HG03280 (cell line): Measurements from ENCODE around the gene ADAMTS14.

Experiments
- ATAC-seq: cut with Tn5 transposase; IDR thresholded peaks from one replicate; pipeline ENCODE4 v1.9.1; 2021; ENCODE audit warnings: mild to moderate bottlenecking, moderate library complexity; ENCODE audit not compliant: unreplicated experiment

The ADAMTS14 gene

DNA sequence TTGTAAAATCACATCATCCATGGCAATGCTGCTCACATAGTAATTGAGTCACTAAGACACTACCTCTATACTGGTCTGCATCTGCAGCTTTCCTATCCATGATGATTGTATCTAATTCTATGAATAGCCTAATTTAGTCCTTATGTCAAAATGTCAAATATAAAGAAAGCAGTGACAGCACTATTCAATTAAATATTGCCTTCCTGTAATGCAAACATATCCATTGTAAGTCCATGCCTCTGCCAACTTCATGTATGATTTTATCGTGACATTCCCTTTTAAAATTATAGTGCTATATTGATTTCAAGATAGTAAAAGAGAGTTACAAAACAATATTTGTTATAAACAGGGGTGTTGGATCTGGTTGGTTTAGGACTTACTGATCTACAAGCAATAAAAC, 138.7 kb downstream of the ADAMTS14 start:
- ATAC-seq = no peak

DNA sequence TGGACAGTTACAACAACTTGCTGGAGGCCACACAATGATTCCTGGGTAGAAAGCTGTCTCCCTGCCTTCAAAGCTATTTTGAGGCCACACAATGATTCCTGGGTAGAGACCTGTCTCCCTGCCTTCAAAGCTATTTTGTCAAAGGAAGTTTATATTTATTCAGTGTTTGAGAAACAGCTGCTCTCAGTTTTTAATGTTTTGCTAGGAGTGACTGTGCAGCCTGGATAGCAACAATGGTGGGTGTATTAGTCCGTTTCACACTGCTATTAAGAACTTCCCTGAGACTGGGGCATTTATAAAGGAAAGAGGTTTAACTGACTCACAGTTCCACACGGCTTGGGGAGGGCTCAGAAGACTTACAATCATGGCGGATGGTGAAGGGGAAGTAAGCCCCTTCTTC, 139.6 kb downstream of the ADAMTS14 start:
- no peak for ATAC-seq
